ENCODE data around the gene ALOX5AP. TPM values are rescaled to one million over a fixed set of nuclear protein-coding genes. Genes with fewer than 3 reads are reported as not detected.

Gene ALOX5AP
- polyA plus RNA-seq, 2 donors, result 2.1 to 10.5 TPM

DNA sequence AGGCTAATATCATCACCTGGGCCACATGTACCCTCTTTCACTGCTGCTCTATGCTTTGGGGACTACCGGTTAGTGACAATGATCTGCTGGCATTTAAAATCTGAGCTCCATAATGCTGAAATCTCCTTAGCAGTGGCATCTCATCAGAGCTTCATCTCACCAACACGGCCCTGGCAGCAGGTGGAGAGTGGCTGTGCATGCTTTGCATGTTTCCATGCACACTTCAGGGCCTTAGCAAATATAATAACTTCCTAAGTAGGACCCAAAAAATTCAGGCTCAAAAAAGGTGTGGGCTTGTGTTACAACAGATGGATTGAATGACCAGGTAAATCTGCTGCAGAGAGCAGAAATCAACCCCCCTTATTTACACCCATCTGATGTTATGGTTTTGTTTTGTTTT, 55.2 kb downstream of the ALOX5AP start:
- Histone ChIP-seq H3K4me3 (ENCODE audit: low read depth in 1 of 2, low read length in 2 of 2) (no peak overlapping the region), H3K9me3 (ENCODE audit: control insufficient read depth in 2 of 2, insufficient read depth in 1 of 2, low read depth in 1 of 2, low read length in 1 of 2) (no peaks in the 10 kb centered on the region), H3K27ac (ENCODE audit: low read depth in 2 of 2, low read length in 1 of 2) (no peak overlapping the region), H3K4me1 (ENCODE audit: control insufficient read depth in 2 of 2, insufficient read depth in 2 of 2, low read length in 1 of 2) (peaks cover 5 to 6% of the 10 kb centered on the region in 2 donors), H3K27me3 (ENCODE audit: control insufficient read depth in 1 of 2, insufficient read depth in 2 of 2, low read length in 2 of 2) (no peaks in the 10 kb centered on the region), H3K36me3 (ENCODE audit: control insufficient read depth in 2 of 2, insufficient read depth in 2 of 2, low read length in 1 of 2) (no peaks in the 10 kb centered on the region)
- WGBS, 2 donors, result 83 to 92% methylated on average over 2 of the region's 2 CpGs

- H3K27ac ChIP-seq (ENCODE audit: low read depth in 2 of 2, low read length in 1 of 2), result no peak overlapping the region
- WGBS, 2 donors, result 82 to 84% methylated on average over 11 of the region's 11 CpGs
- no peaks in the 10 kb centered on the region for H3K36me3 ChIP-seq (ENCODE audit: control insufficient read depth in 2 of 2, insufficient read depth in 2 of 2, low read length in 1 of 2)
- H3K27me3 ChIP-seq (ENCODE audit: control insufficient read depth in 1 of 2, insufficient read depth in 2 of 2, low read length in 2 of 2), result no peaks in the 10 kb centered on the region
- H3K4me1 ChIP-seq (ENCODE audit: control insufficient read depth in 2 of 2, insufficient read depth in 2 of 2, low read length in 1 of 2), result peaks cover 5 to 9% of the 10 kb centered on the region in 2 donors
- no peak overlapping the region for H3K4me3 ChIP-seq (ENCODE audit: low read depth in 1 of 2, low read length in 2 of 2)
- no peaks in the 10 kb centered on the region for H3K9me3 ChIP-seq (ENCODE audit: control insufficient read depth in 2 of 2, insufficient read depth in 1 of 2, low read depth in 1 of 2, low read length in 1 of 2)
These were observed 56.1 kb downstream of the ALOX5AP start for GRCh38 chr13:30791354-30792001.

DNA sequence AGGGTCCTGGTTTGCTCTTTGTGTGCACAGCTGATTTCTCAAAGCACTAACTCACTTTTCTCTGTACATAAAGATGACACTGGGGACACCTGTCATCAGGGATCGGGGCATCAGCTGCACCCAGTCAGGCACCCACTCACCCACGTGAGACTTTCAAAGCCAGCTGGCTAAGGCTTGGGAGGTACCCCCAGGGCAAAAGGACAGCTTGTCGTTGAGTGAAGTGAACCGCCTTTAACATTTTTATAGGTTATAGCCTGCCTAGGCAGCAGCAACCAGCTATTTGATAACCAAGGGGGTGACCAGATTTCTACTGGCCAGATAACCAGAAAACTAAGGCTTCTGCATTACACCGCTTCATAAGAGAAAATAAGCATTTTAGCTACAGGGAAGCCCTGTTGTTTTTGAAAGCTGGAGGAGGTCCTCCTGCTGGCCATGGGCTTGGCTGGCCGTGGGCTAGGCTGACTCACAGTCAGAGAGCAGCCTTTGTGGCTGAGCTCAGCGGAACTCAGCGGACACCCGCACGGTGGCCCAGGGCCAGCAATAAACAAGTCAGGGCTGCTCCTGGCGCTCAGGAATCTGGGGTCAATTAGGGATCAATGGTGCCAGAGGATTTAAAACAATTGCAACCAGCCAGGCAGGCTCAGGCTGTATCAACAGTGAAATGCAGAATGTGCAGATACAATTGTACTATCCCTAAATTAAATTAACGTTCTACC, 57.1 kb downstream of the ALOX5AP start:
- H3K4me3 ChIP-seq (ENCODE audit: low read depth in 1 of 2, low read length in 2 of 2), result no peak overlapping the region
- no peaks in the 10 kb centered on the region for H3K27me3 ChIP-seq (ENCODE audit: control insufficient read depth in 1 of 2, insufficient read depth in 2 of 2, low read length in 2 of 2)
- H3K4me1 ChIP-seq (ENCODE audit: control insufficient read depth in 2 of 2, insufficient read depth in 2 of 2, low read length in 1 of 2), result peaks cover 5 to 13% of the 10 kb centered on the region in 2 donors
- no peaks in the 10 kb centered on the region for H3K9me3 ChIP-seq (ENCODE audit: control insufficient read depth in 2 of 2, insufficient read depth in 1 of 2, low read depth in 1 of 2, low read length in 1 of 2)
- WGBS, 2 donors, result 25 to 34% methylated on average over 12 of the region's 12 CpGs
- H3K27ac ChIP-seq (ENCODE audit: low read depth in 2 of 2, low read length in 1 of 2), result peak overlapping the region; percentile 23 to 50
- H3K36me3 ChIP-seq (ENCODE audit: control insufficient read depth in 2 of 2, insufficient read depth in 2 of 2, low read length in 1 of 2), result no peaks in the 10 kb centered on the region

GRCh38 chr13:30796132-30796572, 60.8 kb downstream of the ALOX5AP start:
- H3K27ac ChIP-seq (ENCODE audit: low read depth in 2 of 2, low read length in 1 of 2), result peak overlapping the region; percentile 33 to 48
- peak overlapping the region in 1 of 2 donors; percentile 22 for H3K4me3 ChIP-seq (ENCODE audit: low read depth in 1 of 2, low read length in 2 of 2)
- H3K36me3 ChIP-seq (ENCODE audit: control insufficient read depth in 2 of 2, insufficient read depth in 2 of 2, low read length in 1 of 2), result no peaks in the 10 kb centered on the region
- no peaks in the 10 kb centered on the region for H3K9me3 ChIP-seq (ENCODE audit: control insufficient read depth in 2 of 2, insufficient read depth in 1 of 2, low read depth in 1 of 2, low read length in 1 of 2)
- WGBS, 2 donors, result 18 to 19% methylated on average over 4 of the region's 4 CpGs
- H3K27me3 ChIP-seq (ENCODE audit: control insufficient read depth in 1 of 2, insufficient read depth in 2 of 2, low read length in 2 of 2), result no peaks in the 10 kb centered on the region
- peaks cover 2 to 13% of the 10 kb centered on the region in 2 donors for H3K4me1 ChIP-seq (ENCODE audit: control insufficient read depth in 2 of 2, insufficient read depth in 2 of 2, low read length in 1 of 2)

DNA sequence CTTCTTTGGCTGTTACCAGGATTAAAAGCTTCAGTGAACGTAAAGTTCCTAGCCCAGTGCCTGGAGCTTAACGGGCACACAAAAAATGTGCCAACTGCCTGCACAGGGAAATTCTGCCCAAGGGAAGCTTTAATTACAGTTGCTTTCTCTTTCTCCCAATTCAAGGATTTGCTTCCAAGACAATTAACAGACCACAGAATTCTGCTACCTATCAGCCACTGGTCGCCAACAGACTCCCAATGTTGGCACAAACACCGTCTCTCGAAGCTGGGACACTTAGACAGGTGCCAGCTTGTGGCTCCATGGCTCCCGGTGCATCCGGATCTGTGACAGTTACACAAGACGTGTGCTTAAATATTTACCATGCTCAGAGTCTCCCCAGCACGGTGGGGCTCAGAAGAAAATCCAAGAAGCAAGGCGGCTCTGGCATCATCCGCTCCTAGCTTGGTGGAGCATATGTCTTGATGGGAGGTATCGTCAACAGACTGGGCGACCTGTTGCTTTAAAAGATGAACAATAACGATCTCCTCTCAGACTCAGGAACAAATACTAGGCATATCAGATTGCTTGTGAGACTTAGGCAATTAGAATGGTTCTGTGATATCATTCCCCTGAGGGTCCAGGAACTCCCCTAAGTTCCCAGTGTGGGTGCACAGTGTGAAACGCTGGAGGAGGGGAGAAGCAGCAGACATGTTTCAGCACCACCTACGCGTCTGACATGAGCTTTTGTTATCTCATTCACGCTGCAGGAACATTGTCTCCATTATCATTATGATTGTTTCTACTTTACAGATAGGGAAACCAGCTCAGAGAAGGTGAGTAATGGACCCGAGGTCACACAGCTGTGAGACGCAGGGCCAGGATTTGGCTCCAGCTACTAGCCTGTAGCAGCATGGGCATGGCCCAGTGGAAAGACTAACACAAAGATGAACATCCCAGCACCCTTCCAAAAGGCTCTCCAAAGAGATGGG, 61.6 kb downstream of the ALOX5AP start:
- peaks cover 2 to 11% of the 10 kb centered on the region in 2 donors for H3K4me1 ChIP-seq (ENCODE audit: control insufficient read depth in 2 of 2, insufficient read depth in 2 of 2, low read length in 1 of 2)
- H3K27me3 ChIP-seq (ENCODE audit: control insufficient read depth in 1 of 2, insufficient read depth in 2 of 2, low read length in 2 of 2), result no peaks in the 10 kb centered on the region
- peak overlapping the region; percentile 33 to 48 for H3K27ac ChIP-seq (ENCODE audit: low read depth in 2 of 2, low read length in 1 of 2)
- 41 to 43% methylated on average over 20 of the region's 20 CpGs for WGBS, 2 donors
- no peaks in the 10 kb centered on the region for H3K9me3 ChIP-seq (ENCODE audit: control insufficient read depth in 2 of 2, insufficient read depth in 1 of 2, low read depth in 1 of 2, low read length in 1 of 2)
- peak overlapping the region in 1 of 2 donors; percentile 22 for H3K4me3 ChIP-seq (ENCODE audit: low read depth in 1 of 2, low read length in 2 of 2)
- H3K36me3 ChIP-seq (ENCODE audit: control insufficient read depth in 2 of 2, insufficient read depth in 2 of 2, low read length in 1 of 2), result no peaks in the 10 kb centered on the region

- Histone ChIP-seq H3K36me3 (ENCODE audit: control insufficient read depth in 2 of 2, insufficient read depth in 2 of 2, low read length in 1 of 2) (no peaks in the 10 kb centered on the region), H3K9me3 (ENCODE audit: control insufficient read depth in 2 of 2, insufficient read depth in 1 of 2, low read depth in 1 of 2, low read length in 1 of 2) (no peaks in the 10 kb centered on the region), H3K4me1 (ENCODE audit: control insufficient read depth in 2 of 2, insufficient read depth in 2 of 2, low read length in 1 of 2) (peaks cover 2 to 11% of the 10 kb centered on the region in 2 donors), H3K27me3 (ENCODE audit: control insufficient read depth in 1 of 2, insufficient read depth in 2 of 2, low read length in 2 of 2) (no peaks in the 10 kb centered on the region), H3K4me3 (ENCODE audit: low read depth in 1 of 2, low read length in 2 of 2) (no peak overlapping the region), H3K27ac (ENCODE audit: low read depth in 2 of 2, low read length in 1 of 2) (no peak overlapping the region)
- WGBS, 2 donors, result 87 to 88% methylated on average over 13 of the region's 13 CpGs
These were observed 62.6 kb downstream of the ALOX5AP start for GRCh38 chr13:30797847-30798535.

GRCh38 chr13:30798776-30799355, 63.5 kb downstream of the ALOX5AP start:
- Histone ChIP-seq H3K4me3 (ENCODE audit: low read depth in 1 of 2, low read length in 2 of 2) (no peak overlapping the region), H3K36me3 (ENCODE audit: control insufficient read depth in 2 of 2, insufficient read depth in 2 of 2, low read length in 1 of 2) (no peaks in the 10 kb centered on the region), H3K27ac (ENCODE audit: low read depth in 2 of 2, low read length in 1 of 2) (peak overlapping the region in 1 of 2 donors; percentile 2), H3K27me3 (ENCODE audit: control insufficient read depth in 1 of 2, insufficient read depth in 2 of 2, low read length in 2 of 2) (no peaks in the 10 kb centered on the region), H3K9me3 (ENCODE audit: control insufficient read depth in 2 of 2, insufficient read depth in 1 of 2, low read depth in 1 of 2, low read length in 1 of 2) (no peaks in the 10 kb centered on the region), H3K4me1 (ENCODE audit: control insufficient read depth in 2 of 2, insufficient read depth in 2 of 2, low read length in 1 of 2) (peaks cover 0 to 11% of the 10 kb centered on the region in 2 donors)
- 78% methylated on average over 11 of the region's 11 CpGs for WGBS, 2 donors

DNA sequence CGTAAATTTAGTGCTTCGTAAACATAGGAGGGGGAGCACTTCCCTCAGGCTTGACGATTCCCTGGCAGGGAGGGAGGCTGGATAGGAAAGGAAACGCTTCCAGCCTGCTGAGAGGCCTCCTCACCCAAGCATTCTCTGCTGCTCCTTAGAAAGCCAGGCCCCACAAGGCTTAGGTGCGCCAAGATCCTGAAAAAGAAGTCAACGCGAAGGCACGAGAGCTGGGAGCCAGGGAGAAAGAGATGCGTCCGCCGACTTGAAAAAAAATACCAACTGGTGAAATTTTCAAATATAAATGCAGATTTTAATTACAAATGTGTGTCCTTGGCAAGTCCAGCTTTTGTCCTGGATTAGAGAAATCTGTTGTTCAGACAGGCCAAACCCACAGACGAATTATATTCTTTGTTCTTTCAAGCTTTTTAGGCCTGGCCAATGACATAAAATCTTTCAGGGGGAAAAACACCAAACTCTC, 64.0 kb downstream of the ALOX5AP start:
- Histone ChIP-seq H3K27ac (ENCODE audit: low read depth in 2 of 2, low read length in 1 of 2) (peak overlapping the region in 1 of 2 donors; percentile 2), H3K27me3 (ENCODE audit: control insufficient read depth in 1 of 2, insufficient read depth in 2 of 2, low read length in 2 of 2) (no peaks in the 10 kb centered on the region), H3K4me3 (ENCODE audit: low read depth in 1 of 2, low read length in 2 of 2) (no peak overlapping the region), H3K9me3 (ENCODE audit: control insufficient read depth in 2 of 2, insufficient read depth in 1 of 2, low read depth in 1 of 2, low read length in 1 of 2) (no peaks in the 10 kb centered on the region), H3K36me3 (ENCODE audit: control insufficient read depth in 2 of 2, insufficient read depth in 2 of 2, low read length in 1 of 2) (no peaks in the 10 kb centered on the region), H3K4me1 (ENCODE audit: control insufficient read depth in 2 of 2, insufficient read depth in 2 of 2, low read length in 1 of 2) (peaks cover 0 to 11% of the 10 kb centered on the region in 2 donors)
- 71 to 73% methylated on average over 12 of the region's 12 CpGs for WGBS, 2 donors

Data from esophagus (tissue), 2 donors.